ENCODE results near the gene KLK15. TPM values are rescaled to one million over a fixed set of nuclear protein-coding genes. Genes with fewer than 3 reads are reported as not detected.
A peak's percentile ranks its signal among the peaks of the same experiment; 100 is the strongest.

Gene KLK15
- total RNA-seq, 1 donor from 2014 or later, result not detected

DNA sequence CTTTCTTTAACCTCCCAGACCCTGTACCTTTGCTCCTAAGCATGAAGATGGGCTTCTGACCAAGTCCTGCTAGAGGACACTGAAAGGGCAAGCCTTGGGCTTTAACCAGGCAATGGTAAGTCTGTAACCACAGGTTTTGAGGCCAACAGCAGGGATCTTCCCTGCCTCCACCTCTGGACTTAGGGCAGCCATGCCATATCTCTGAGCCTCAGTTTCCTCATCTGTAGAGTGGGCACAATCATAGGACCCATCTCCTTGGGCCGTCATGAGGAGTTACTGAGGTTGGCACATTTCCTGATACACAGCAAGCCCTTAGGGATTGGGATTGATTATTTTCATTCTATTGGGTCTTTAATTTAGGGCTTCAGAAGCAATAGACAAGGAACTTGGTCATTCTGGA is 24.5 kb downstream of the KLK15 start:
- TF ChIP-seq POLR2A (IDR thresholded peaks at IDR 0.05) (no peak), POLR2AphosphoS5 (IDR thresholded peaks at IDR 0.05; ENCODE audit: insufficient read depth in 1 of 2, low read depth in 1 of 2) (no peak)
- TF ChIP-seq, protein P1, sequence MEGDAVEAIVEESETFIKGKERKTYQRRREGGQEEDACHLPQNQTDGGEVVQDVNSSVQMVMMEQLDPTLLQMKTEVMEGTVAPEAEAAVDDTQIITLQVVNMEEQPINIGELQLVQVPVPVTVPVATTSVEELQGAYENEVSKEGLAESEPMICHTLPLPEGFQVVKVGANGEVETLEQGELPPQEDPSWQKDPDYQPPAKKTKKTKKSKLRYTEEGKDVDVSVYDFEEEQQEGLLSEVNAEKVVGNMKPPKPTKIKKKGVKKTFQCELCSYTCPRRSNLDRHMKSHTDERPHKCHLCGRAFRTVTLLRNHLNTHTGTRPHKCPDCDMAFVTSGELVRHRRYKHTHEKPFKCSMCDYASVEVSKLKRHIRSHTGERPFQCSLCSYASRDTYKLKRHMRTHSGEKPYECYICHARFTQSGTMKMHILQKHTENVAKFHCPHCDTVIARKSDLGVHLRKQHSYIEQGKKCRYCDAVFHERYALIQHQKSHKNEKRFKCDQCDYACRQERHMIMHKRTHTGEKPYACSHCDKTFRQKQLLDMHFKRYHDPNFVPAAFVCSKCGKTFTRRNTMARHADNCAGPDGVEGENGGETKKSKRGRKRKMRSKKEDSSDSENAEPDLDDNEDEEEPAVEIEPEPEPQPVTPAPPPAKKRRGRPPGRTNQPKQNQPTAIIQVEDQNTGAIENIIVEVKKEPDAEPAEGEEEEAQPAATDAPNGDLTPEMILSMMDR (IDR thresholded peaks at IDR 0.05), result no peak
- H3K27me3 ChIP-seq, result no peaks in the 10 kb centered on the region
- peaks cover 12% of the 10 kb centered on the region for H3K4me1 ChIP-seq
- DNase-seq (ENCODE audit: extremely low spot score in 2 of 2), result no peak
- intact Hi-C loops (cut with DNase I), result no loop called here
- no peak overlapping the region for H3K4me3 ChIP-seq
- no peak overlapping the region for H3K27ac ChIP-seq
- no peaks in the 10 kb centered on the region for H3K36me3 ChIP-seq
- H3K9me3 ChIP-seq, result no peaks in the 10 kb centered on the region

DNA sequence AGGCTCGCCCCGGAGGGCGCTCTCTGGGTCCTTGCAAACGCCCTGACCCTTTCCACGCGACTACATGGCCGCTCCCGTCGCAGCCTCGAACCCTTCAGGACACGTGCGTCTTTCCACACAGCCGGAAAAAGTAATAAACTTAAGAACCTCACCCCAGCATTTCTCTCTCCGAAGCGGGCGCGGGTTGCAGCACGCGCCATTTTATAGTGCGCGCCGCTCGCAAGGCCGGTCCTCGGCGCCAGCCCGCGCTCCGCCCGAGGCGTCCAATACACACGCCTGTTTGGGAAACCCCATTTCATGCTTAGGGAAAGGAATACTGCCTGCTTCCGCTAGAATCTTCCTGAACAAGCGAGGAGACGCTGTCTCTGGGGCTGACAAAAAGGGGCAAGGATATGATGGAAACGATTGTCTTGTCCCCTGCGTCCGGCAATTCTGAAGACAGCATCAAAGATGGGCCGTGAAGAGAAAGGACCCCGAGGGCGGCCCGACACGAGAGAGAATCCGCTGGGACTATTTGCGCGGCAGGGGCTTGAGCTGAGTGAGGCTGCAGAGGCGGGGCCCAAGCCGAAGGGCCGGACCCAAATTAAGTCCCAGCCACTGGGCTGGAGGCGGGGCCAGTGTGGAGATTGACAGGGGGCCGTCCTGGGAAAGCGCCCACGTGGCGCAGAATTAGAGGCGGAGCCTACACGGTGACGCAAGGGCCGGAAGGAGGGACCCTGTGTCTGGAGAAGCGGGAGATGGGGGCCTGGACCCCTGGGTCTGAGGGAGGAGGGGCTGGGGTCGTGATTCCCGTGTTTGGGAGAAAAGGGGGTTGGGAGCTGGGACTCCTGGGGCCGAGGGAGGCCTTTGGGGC is 28.7 kb downstream of the KLK15 start:
- intact Hi-C loops (cut with DNase I), result no loop called here
- Histone ChIP-seq H3K9me3 (no peaks in the 10 kb centered on the region), H3K27me3 (no peaks in the 10 kb centered on the region), H3K4me3 (peak overlapping the region; percentile 88 to 99), H3K36me3 (peaks cover 0 to 12% of the 10 kb centered on the region in 2 donors), H3K27ac (peak overlapping the region; percentile 94), H3K4me1 (peaks cover 28% of the 10 kb centered on the region)
- DNase-seq (ENCODE audit: extremely low spot score in 2 of 2), result peak in 1 of 2 donors; percentile 98
- TF ChIP-seq, protein P1 (IDR thresholded peaks at IDR 0.05), result no peak
- peak; percentile 92 to 95 for TF ChIP-seq POLR2AphosphoS5 (IDR thresholded peaks at IDR 0.05; ENCODE audit: insufficient read depth in 1 of 2, low read depth in 1 of 2)

DNA sequence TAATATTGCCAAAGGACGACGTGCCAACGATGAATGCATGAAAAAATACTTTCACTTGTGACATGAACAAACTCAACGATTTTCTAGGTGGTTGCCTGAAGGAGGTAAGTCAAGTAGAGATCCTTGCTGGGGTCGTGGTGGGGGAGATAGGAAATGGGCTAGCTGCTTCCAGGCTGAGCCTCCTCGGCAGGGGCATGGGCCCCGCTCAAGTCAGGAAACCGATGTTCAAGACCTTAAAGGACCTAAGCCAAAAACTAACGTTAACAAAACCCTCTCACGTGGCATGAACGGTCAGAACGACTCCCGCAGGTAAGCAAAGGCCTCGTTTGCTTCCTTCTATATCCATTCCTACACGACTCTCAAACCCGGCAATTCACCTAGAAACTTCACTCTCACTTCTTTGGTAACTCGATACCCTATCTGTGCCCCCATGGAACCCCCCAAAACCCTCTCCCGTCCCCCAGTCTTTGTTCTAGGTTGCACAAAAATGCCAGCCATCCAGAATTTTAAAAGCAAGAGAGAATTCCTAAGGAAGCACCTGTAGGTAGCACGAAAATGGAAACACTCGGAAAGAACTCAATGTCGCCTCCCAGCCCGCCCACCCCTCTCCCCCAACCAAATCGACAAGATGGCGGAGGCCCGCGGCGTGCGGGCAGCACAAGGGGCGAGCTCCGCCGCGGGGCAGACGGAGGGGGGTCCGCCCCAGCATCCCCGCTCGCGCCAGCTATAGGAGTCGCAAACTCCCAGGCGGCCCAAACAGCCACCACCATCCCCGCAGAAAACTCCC is 29.5 kb downstream of the KLK15 start:
- no peak for DNase-seq (ENCODE audit: extremely low spot score in 2 of 2)
- intact Hi-C loops (cut with DNase I), result no loop called here

DNA sequence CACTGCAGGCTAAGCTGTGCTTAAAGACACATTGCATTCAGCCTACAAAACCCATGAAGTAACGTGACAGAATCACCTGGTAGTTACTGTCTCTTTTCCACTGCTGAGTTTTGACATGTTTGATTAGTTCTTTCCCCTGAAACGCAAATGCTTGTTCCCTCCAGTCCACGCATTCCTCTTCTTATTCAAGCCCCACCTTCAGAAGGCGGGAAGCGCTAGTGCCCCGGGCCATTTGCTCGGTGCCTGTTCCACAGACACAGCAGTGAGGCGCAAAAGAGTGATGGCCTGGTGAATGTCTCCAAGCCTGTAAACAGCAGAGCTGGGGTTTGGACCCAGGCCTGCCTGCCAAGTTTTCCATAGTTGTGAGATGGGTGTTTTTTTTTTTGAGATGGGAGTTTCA is 32.3 kb downstream of the KLK15 start:
- Histone ChIP-seq H3K9me3 (no peaks in the 10 kb centered on the region), H3K4me3 (no peak overlapping the region), H3K27ac (no peak overlapping the region), H3K27me3 (no peaks in the 10 kb centered on the region), H3K4me1 (peaks cover 28% of the 10 kb centered on the region), H3K36me3 (peaks cover 0 to 30% of the 10 kb centered on the region in 2 donors)
- TF ChIP-seq, protein P1 (IDR thresholded peaks at IDR 0.05), result no peak
- TF ChIP-seq POLR2A (IDR thresholded peaks at IDR 0.05) (no peak), POLR2AphosphoS5 (IDR thresholded peaks at IDR 0.05; ENCODE audit: insufficient read depth in 1 of 2, low read depth in 1 of 2) (no peak)
- no peak for DNase-seq (ENCODE audit: extremely low spot score in 2 of 2)
- intact Hi-C loops (cut with DNase I), result no loop called here

More for the DNA sequence above, 29.5 kb downstream of the KLK15 start:
- Histone ChIP-seq H3K4me1 (peaks cover 28% of the 10 kb centered on the region), H3K27ac (peak overlapping the region; percentile 94), H3K27me3 (no peaks in the 10 kb centered on the region), H3K36me3 (peaks cover 0 to 12% of the 10 kb centered on the region in 2 donors), H3K9me3 (no peaks in the 10 kb centered on the region), H3K4me3 (peak overlapping the region; percentile 88 to 99)
- TF ChIP-seq POLR2AphosphoS5 (IDR thresholded peaks at IDR 0.05; ENCODE audit: insufficient read depth in 1 of 2, low read depth in 1 of 2) (no peak), POLR2A (IDR thresholded peaks at IDR 0.05) (no peak)
- TF ChIP-seq, protein P1 (IDR thresholded peaks at IDR 0.05), result no peak
